Forelimb muscle (tissue), 1 donor: ENCODE measurements around the gene FGD4. TPM values are rescaled to one million over a fixed set of nuclear protein-coding genes. Genes with fewer than 3 reads are reported as not detected.
"Not testable (repeated sequence)": the region's sequence is repeated elsewhere in the genome, so short reads cannot be mapped to it uniquely, and the experiment has no call there.

ENCODE experiments used
- DNase-seq: peaks from one replicate; pipeline ENCODE4 v3.0.0-alpha.2; 2013; ENCODE audit warnings: low read depth
- polyA plus RNA-seq: library from polyadenylated mRNA; unstranded; fragments of 120-200 nt; gene quantifications from one replicate; pipeline ENCODE4 v1.2.1, GENCODE V29; 2013; ENCODE audit not compliant: insufficient read length

Gene FGD4
- polyA plus RNA-seq, 1 donor, result 22.4 TPM

DNA sequence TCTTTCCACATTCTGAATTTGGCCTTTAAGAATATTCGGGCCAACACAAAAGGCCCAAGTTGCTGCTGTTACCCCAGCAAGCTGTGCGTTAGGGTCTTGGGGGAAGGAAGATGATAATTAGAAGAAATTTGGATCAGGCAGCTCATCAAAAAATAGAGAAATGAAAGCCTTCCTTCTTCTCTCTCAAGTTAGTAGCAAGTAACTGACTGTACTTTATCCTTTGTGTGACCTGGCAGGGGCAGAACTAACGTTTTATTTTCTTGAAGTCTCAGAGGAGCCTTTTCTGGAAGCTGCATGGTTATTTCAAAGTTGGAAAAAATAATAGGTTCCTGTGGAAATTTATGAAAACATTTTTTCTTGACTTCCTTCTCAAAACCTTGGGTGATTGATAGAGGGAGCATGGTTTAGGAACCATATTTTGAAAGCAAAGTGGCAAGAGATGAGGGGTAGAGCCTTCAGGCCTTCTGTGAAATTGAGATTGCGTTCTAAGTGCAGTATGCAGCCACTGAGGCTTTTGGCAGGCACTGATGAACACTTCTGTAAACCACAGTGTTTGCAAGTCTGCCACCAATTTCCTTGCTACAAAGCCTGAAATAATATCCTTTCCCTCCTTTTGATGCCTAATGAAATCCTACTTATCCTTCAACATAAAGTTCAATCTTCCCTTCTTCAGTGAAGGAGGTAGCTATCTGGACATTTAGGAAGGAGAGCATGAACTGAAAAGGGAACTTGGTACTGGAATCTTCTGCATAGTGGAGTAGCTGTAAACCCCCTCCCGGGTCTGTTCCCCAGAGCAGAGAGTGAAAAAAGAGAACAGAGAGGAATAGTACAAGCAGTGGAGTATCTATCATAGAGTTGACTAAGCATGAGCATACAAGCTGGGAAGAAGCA, 123.2 kb downstream of the FGD4 start:
- DNase-seq, result no peak

DNA sequence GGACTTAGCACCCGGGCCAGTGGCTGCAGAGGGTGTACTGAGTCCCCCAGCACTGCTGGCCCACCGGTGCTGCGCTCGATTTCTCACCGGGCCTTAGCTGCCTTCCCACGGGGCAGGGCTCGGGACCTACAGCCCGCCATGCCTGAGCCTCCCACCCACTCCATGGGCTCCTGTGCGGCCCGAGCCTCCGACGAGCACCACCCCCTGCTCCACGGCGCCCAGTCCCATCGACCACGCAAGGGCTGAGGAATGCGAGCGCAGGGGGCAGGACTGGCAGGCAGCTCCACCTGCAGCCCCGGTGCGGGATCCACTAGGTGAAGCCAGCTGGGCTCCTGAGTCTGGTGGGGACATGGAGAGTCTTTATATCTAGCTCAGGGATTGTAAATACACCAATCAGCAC, 126.4 kb downstream of the FGD4 start:
- DNase-seq, result not testable (repeated sequence)

DNA sequence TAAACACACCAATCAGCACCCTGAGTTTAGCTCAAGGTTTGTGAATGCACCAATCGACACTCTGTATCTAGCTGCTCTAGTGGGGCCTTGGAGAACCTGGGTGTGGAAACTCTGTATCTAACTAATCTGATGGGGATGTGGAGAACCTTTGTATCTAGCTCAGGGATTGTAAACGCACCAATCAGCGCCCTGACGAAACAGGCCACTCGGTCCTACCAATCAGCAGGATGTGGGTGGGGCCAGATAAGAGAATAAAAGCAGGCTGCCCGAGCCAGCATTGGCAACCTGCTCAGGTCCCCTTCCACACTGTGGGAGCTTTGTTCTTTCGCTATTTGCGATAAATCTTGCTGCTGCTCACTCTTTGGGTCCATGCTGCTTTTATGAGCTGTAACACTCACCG, 127.0 kb downstream of the FGD4 start:
- DNase-seq, result not testable (repeated sequence)

DNA sequence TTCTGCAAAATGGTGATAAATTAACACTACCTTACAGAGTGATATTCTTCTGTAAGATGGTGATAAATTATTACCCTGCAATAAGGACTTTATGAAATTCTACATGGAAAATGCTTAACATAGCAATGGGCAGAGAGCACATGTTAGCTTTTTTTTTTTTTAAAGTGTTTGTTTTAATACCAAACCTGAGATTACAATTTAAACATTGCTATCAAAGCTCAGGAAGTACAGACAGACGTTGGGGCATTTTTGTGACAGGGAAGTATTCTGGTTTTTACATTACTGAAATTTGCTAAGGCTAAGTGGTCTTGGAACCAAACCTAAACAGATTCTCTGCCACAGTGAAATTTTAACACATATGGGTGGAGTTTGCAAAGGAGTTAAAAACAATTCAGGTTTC, 133.1 kb downstream of the FGD4 start:
- DNase-seq, result no peak

DNA sequence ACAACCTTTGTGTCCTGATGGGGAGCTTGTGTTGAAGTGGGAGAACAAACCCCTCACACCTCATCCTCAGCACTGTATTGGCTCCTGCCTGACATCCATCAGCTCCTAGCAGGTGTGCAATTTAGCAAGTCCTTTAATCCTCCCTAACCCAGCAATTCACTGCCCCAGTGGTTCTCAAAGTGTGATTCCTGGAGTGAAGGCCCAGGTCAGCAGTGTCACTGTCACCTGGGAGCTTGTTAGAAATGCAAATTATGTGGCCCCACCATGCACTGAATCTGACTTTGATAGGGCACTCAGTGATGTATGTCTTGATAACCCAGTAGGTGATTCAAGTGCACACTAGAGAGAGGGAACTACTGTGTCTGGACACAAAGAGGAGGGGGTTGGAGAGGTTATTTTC, 133.6 kb downstream of the FGD4 start:
- DNase-seq, result no peak

DNA sequence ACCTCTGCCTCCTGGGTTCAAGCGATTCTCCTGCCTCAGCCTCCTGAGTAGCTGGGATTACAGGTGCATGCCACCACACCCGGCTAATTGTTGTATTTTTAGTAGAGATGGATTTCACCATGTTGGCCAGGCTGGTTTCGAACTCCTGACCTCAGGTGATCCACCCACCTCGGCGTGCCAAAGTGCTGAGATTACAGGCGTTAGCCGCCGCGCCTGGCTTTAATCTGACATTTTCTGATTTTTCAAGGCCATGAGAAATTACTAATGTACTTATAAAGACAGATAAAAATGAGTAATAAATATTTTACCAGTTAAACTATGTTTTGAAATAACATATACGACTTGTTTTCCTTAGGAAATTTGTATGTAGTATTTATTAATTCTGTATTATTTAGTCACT, 134.1 kb downstream of the FGD4 start:
- not testable (repeated sequence) for DNase-seq

DNA sequence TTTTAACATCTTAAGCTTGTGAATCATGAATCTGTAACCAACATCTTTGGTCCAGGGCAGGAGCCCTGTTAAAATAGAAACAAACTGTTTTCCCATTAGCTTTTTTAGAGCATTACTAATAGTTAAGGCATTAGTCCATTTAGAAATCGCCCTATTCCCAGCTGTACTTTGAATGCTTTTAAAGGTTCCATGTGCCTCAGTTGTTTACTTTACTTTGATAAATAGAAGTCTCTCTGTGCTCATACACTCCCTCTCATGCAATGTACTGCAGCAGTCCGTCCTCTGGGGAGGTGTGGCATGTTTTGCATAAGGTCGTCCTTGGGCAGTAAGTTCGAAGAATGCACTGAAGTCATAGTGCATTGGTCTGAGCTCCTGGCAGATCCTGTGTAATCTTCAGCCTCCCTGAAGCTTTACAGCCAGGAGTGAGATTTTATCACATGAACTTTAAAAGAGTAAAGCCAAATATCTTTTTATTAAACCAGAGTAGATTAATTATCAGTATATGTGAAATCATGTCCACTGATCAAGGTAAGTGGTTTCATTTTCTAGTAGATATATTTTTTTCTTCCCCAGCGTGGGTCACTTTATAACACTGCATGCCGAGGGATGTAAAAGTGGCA, 134.7 kb downstream of the FGD4 start:
- DNase-seq, result no peak

DNA sequence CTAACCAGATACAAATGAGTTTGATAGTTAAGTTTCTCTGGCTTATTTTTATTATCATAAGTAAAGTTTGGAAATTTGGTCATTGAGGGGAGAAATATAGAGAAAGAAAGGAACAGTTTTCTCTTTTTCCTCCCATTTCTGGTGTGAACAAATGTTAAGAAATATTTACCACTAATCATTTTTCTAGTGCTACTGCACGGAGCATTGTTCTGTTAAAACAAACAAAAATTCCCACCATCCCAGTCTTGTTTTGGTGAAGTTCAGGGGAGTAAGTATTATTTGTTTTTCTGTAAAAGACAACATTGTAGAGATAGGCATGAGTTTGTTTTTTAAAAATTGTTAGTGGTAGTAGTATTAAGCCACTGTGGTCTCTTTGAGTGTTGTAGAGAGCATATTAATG, 135.3 kb downstream of the FGD4 start:
- no peak for DNase-seq

DNA sequence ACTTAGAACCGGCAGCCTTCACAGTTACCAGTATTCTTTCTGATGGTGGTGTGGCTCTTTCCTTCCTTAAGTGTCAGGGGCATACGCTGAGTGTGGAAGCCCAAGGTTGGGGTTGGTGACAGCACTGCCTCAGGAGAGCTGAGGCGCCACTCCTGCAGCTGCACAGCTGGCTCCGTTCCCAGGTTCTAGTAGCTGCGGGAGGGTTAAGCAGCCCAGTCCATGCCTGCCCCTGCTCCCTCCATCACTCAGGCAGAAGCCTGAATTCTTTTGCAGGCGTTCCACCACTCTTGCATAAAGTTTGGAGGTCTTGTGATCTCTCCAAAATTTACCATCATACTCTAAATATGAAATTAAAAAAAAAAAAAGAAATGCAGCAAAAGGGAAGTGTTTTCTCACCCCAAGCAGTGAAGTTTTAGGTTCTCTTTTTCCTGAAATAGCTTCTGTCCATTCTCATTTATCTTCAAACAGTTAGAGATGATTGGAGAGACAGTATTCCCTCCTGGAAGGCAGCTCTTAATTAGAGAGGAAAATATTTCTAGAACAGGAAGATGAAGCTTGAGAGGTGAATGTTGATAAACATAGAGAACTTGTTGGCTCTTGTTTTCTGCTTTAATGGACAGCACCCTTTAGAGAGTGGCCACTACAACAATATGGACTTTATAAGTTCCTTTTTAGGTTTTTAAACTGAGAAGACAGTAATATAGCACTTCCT, 136.1 kb downstream of the FGD4 start:
- no peak for DNase-seq

DNA sequence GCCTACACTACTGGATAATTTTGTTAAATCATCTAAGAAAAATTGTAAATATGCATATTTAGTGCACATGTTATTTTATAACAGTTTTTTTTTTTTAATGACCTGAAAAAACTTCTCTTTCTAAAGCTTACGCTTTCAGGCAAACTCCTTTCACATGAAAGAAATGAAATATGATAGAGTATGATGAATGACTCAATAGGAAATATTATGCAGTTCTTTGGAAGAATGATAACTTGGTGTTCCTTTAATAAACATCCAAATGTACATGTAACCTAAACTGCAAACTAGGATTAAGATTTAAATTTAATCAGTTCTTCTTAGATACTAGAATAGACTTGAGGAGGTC, 136.6 kb downstream of the FGD4 start:
- DNase-seq, result no peak

DNA sequence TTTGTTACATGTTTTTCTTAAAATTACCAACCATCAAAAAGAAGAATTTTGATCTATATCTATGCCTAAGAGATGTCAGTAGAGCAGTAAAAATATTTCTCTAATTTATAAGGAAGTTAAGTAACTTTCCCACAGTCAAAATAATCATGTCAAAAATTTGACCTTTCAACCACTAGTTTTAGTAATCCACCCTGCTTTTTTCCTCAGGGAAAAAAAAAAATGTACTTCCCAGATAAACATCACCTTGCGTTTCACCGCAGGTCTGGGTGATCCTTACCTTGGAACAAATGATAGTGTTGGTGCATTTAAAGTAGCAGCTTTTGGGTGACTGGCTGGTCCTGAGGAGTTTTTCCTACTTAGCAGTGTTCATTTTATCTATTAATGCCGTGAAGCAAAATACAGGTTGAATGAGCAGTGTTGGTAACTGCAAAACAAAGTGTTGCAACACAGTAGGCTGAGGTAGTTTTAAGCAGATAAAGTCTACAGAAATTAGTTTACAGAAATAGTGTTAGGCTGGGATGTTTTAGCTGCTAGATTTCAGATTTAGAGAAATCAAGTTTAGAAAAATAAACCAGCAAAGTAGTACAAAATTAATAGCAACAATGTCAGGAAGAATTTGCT, 142.5 kb downstream of the FGD4 start:
- DNase-seq, result no peak

DNA sequence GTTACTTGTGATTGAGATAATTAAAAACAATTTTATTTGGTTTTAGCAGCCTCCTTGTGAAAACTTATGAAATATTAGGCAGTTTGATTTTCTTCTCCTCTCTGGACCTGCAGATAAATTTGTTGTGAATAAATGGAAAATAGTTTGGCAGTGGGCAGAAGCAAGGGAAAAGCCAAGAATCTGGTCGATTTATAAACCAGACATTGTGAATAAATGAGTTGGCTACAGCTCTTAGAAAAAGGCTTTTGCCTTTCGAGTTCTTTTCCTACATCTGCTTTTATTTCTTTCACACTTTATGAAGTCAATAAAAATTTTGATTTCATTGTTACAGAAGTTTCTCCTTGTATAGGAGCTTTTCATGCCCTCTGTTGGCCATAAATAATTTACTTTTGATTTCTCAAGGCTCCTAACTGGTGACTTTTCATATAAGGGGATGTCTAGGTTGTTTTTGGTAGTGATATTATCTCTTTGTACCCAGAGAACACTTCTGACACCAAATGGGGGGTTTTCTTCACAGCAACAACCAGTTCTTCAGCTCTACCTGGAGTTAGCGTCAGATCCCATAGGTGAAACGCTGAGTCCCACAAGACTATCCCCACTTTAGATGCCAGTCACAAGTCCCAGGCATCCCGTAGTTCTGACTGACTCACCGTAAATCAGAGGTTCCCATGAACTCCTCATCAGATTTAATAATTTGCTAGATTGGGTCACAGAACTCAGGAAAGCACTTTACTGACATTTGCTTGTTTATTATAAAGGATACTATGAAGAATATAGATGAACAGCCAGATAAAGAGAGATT, 143.3 kb downstream of the FGD4 start:
- DNase-seq, result no peak

DNA sequence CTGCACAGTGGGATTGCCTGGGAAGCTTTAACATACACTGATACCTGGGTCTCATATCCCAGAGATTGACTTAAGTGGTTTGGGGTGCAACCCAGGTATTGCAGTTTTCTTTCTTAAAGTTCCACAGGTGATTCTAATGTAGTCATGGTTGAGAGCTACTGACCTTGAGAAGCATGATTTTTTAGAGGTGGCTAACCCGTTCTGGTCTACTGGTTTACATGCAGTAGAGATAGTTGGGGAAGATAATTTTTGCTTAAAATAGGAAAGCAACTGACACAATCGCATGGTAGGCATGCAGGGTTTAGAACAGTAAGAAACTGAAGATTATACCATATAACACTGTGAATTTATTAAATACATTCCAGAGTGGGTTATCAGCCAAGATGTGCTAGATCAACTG, 145.5 kb downstream of the FGD4 start:
- no peak for DNase-seq

DNA sequence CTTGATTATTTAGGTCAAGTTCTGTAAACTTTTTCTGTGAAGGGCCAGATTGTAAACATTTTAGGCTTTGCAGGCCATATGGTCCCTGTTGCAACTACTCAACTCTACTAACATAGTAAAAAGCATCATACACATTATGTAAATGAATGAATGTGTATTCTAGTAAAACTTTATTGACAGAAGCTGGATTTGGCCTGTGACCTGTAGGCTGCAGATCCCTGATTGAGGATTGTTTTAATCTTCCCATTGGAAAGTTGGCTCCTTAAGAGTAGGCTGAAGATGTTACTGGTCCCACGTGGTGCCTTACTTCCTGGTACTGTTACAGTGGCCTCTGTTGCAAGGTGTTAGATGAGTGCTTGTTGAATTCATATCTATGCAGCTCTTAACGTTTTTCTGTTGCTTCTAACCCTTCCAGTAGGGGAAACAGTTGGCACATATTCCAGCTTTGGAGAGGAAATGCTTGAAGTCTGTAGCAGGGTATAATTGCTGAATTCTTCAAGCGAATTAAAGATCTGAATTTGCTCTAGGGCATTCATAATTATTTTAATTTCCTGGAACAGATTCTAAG, 146.1 kb downstream of the FGD4 start:
- no peak for DNase-seq

DNA sequence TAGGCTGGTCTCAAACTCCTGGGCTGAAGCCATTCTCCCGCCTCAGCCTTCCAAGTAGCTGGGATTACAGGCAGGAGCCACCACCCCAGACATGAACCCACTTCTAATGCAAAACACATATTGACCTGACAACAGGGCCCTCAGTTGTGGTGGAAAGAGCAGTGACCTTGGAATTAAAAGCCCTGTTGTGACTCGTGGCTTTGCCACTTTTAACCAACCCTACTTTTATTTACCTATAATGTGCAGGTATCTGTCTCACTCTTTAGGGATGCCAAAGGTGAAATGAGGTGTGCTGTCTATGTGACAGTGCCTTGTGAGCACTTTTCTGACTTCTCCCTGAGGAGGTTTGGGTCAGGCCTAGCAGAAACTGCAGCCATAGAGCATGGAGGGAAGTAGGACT, 146.9 kb downstream of the FGD4 start:
- DNase-seq, result no peak

DNA sequence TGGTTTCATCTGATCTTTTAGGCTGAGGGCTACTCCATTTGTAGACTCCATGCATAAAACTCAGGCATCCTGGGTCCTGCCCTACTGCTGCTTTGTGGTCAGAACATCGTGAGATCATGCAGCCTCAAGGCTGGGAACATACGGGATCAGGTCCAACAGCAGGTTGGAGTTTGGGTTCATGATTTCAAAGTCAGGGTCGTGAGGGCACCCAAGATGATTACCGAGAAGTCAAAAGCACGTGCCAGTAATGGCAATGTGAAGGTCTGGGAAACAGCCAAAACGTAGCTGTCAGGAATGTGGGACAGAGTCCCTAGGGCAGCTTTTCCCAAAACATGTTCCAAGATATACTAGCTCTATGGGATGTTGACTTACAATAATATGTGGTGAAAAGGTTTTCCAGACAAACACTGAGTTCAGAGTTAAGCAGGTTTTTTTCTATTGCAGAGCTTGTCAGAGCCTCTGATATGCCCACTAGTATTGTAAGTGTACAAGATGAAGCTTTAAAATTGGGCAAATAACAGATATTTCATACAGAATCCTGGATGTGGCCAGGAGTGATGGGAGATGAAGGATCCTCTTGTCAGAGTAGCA, 149.4 kb downstream of the FGD4 start:
- no peak for DNase-seq

DNA sequence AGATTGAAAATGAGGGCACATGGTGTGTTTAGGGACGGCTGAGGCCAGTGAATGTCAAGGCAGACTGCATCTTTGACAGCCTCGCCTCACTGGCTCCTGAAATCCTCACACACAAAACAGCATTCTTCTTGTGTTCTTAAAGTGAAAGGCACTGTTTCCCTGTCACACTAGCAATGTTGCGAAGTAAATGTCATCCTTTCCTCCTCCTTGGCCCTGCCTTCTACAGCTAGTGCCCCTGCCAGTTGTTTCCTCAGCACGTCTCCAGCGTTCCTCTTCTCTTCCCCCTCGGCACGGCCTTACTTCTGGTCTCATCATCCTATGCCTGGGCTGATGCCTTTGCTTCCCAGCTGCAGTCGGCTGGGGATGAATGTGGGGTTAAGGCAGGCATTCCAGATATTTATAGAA, 150.3 kb downstream of the FGD4 start:
- no peak for DNase-seq

DNA sequence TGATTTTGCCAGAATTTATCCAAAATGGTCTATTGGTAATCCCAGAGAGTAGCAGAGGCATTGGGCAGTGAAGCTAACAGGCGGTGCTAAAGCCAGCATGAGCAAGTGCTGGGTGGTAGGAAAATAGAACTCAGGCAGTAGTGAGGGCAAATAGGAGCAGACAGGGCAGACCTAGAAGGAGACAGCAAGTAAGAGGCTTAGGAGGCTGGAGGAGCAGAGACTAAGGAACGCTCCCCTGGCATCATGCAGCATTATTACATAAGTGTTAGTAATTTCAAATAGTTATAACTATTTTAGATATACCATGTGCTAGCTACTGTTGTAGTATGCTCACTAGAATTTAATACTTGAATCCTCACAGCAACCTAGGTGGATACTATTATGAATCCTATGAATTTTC, 151.7 kb downstream of the FGD4 start:
- DNase-seq, result no peak

DNA sequence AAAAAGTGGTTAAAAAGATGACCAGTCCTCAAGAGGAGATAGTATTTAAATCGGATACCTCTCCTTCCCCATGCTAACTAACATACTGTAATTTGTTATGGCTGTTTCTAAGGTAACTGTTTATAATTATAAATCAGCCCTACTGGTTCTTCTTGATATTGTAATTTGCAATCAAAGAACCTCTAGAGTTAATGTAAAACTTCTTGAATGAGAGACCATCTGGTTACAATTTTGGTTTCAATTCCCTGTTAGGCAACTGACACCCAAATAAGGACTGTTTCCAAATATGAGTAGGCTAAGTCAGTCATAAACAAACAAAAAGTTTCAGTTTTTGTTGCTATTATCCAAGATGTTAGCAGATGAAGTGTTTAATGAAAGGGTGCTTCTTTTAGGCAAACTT, 159.5 kb downstream of the FGD4 start:
- no peak for DNase-seq

DNA sequence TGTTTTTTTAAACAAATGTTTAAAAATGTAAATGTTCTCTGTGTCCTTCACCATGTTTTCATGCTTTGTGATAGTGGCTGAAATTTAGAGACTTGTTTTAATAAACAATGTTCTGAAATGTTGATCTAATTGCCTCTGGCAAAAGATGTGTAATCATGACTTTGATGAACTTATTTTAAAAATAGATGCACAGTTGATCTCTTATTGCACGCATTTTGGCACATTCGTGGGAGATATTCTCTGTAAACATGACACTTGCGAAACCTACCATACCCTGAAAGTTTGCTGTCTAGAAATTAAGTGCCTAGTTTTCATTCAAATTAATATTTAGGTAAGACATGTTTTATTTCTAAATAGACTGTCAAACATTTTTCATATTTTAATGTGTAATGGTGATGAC, 160.1 kb downstream of the FGD4 start:
- no peak for DNase-seq

DNA sequence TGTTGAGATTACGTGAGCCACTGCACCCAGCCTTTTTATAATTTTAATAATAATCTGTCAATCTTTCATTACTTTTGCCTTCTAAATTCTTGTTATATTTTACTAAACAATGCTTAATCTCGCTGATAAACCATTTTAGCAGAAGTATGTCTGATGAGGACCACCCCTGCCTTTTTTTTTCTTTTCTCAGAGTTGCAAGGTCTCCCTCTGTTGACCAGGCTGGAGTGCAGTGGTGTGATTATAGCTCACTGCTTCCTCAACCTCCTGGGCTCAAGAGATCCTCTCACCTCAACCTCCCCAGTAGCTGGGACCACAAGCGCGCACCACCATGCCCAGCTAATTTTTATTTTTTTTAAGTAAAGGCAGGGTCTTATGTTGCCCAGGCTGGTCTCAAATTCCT, 161.2 kb downstream of the FGD4 start:
- DNase-seq, result no peak
